ENCODE results near the gene DLGAP4. TPM values are rescaled to one million over a fixed set of nuclear protein-coding genes. Genes with fewer than 3 reads are reported as not detected.

The DLGAP4 gene
- total and polyA plus RNA-seq, 7 donors: 53.5 to 151 (median 90.4) TPM

GRCh38 chr20:36360429-36360828 is 54.3 kb downstream of the DLGAP4 start:
- Histone ChIP-seq H3K4me3 (no peak overlapping the region), H3K27ac (no peak overlapping the region), H3K27me3 (ENCODE audit: insufficient read depth in 3 of 3, low read length in 2 of 3) (peaks cover 0 to 8% (median 2%) of the 10 kb centered on the region in 3 donors), H3K36me3 (ENCODE audit: insufficient read depth in 1 of 2, low read depth in 1 of 2) (no peaks in the 10 kb centered on the region), H3K4me1 (no peaks in the 10 kb centered on the region), H3K9me3 (no peaks in the 10 kb centered on the region)
- 45 to 53% (median 48%) methylated on average over 10 of the region's 10 CpGs for WGBS, 3 donors
- no peak for TF ChIP-seq CTCF (IDR thresholded peaks at IDR 0.05)
- no peak for DNase-seq
- intact Hi-C loops (cut with DNase I): no loop called here
- no peak for ATAC-seq

GRCh38 chr20:36361406-36361805 is 55.3 kb downstream of the DLGAP4 start:
- peaks cover 0 to 8% (median 0%) of the 10 kb centered on the region in 3 donors for H3K27me3 ChIP-seq (ENCODE audit: insufficient read depth in 3 of 3, low read length in 2 of 3)

GRCh38 chr20:36362261-36362660 is 56.1 kb downstream of the DLGAP4 start:
- H3K4me1 ChIP-seq: no peaks in the 10 kb centered on the region
- no peaks in the 10 kb centered on the region for H3K36me3 ChIP-seq (ENCODE audit: insufficient read depth in 1 of 2, low read depth in 1 of 2)
- ATAC-seq (no peak), DNase-seq (no peak)
- no peak overlapping the region for H3K4me3 ChIP-seq
- peaks cover 0 to 13% (median 0%) of the 10 kb centered on the region in 3 donors for H3K27me3 ChIP-seq (ENCODE audit: insufficient read depth in 3 of 3, low read length in 2 of 3)
- WGBS, 3 donors: 73 to 83% (median 80%) methylated on average over 3 of the region's 3 CpGs
- intact Hi-C loops (cut with DNase I): no loop called here
- TF ChIP-seq CTCF (IDR thresholded peaks at IDR 0.05): no peak
- no peak overlapping the region for H3K27ac ChIP-seq
- no peaks in the 10 kb centered on the region for H3K9me3 ChIP-seq

More at GRCh38 chr20:36361406-36361805, 55.3 kb downstream of the DLGAP4 start:
- intact Hi-C loops (cut with DNase I): no loop called here
- H3K4me1 ChIP-seq: no peaks in the 10 kb centered on the region
- H3K4me3 ChIP-seq: no peak overlapping the region
- DNase-seq: no peak
- ATAC-seq: no peak
- no peak for TF ChIP-seq CTCF (IDR thresholded peaks at IDR 0.05)
- no peaks in the 10 kb centered on the region for H3K9me3 ChIP-seq
- H3K36me3 ChIP-seq (ENCODE audit: insufficient read depth in 1 of 2, low read depth in 1 of 2): no peaks in the 10 kb centered on the region
- 60 to 66% (median 62%) methylated on average over 9 of the region's 9 CpGs for WGBS, 3 donors
- no peak overlapping the region for H3K27ac ChIP-seq

- no peak for DNase-seq
- peaks cover 0 to 7% (median 0%) of the 10 kb centered on the region in 3 donors for H3K27me3 ChIP-seq (ENCODE audit: insufficient read depth in 3 of 3, low read length in 2 of 3)
- H3K9me3 ChIP-seq: no peaks in the 10 kb centered on the region
- no peak overlapping the region for H3K4me3 ChIP-seq
- no peak for TF ChIP-seq CTCF (IDR thresholded peaks at IDR 0.05)
- intact Hi-C loops (cut with DNase I): no loop called here
- no peak overlapping the region for H3K27ac ChIP-seq
- 66 to 71% (median 66%) methylated on average over 9 of the region's 9 CpGs for WGBS, 3 donors
- no peaks in the 10 kb centered on the region for H3K4me1 ChIP-seq
- H3K36me3 ChIP-seq (ENCODE audit: insufficient read depth in 1 of 2, low read depth in 1 of 2): no peaks in the 10 kb centered on the region
- ATAC-seq: no peak
Observed at GRCh38 chr20:36362978-36363713, 57.0 kb downstream of the DLGAP4 start.

Measured in psoas muscle (tissue), 8 donors.